Right cardiac atrium (tissue), 5 donors: ENCODE measurements around the gene UTP15. TPM values are rescaled to one million over a fixed set of nuclear protein-coding genes. Genes with fewer than 3 reads are reported as not detected.

Experiments used
- ATAC-seq, 2 donors: fragments of 200-7000 bp; cut with Tn5 transposase; one replicate each; pipeline versions ENCODE4 v1.8.0 to v1.9.1; 2020; ENCODE audit warnings: moderate library complexity in 2 of 2, mild to moderate bottlenecking in 1 of 2
- DNase-seq, 3 donors: peaks; one replicate each; pipeline ENCODE4 v3.0.0-alpha.2; 2020
- H3K27ac ChIP-seq: one replicate; pipeline ENCODE4 v1.5.1; 2013; ENCODE audit warnings: mild to moderate bottlenecking, low read length, control low read depth, moderate library complexity
- H3K27me3 ChIP-seq: one replicate; pipeline ENCODE4 v1.6.1; 2013; ENCODE audit not compliant: control insufficient read depth, insufficient read depth
- H3K4me1 ChIP-seq: one replicate; pipeline ENCODE4 v1.6.1; 2013; ENCODE audit warnings: low read length; ENCODE audit not compliant: control insufficient read depth, insufficient read depth
- H3K4me3 ChIP-seq: one replicate; pipeline ENCODE4 v1.5.1; 2013; ENCODE audit warnings: low read length, control low read depth
- H3K9me3 ChIP-seq: one replicate; pipeline ENCODE4 v1.6.1; 2013; ENCODE audit warnings: low read length; ENCODE audit not compliant: control insufficient read depth
- WGBS: extraction: QIAGEN DNeasy Blood & Tissue Kit; methylation state at CpG from one replicate; pipeline ENCODE4 v1.1.7; 2013; 5-methylcytosine and 5-hydroxymethylcytosine counted together
- intact Hi-C, 4 donors: fragments of 100-400 bp; cut with DNase I; formaldehyde crosslinking; loops; one replicate each; pipeline versions ENCODE4 v1.11.0 to v1.14.0; 2022 to 2023
- polyA plus RNA-seq: library from polyadenylated mRNA; stranded (reverse); fragments of 200-250 nt; gene quantifications from one replicate; pipeline ENCODE4 v1.2.3, GENCODE V29; 2013
- total RNA-seq, 4 donors: library from RNA; stranded (reverse); fragmentation: NEBNext Ultra II Directional; extraction: Animal tissue kit (Norgen Biotek cat#: 25700); gene quantifications; one replicate each; pipeline ENCODE4 v1.2.1, GENCODE V29; 2021
- donor health status: healthy with polysubstance abuse.
- donor health status: DM: no; HTN: yes; CAD: no.
- donor health status: DM: no; HTN: no; CAD: no.
- donor health status: DM: no; HTN: yes; CAD: no; lungs with severe emphysema.
- donor health status: DM: yes; HTN: yes; CAD: no.

The UTP15 gene
- total and polyA plus RNA-seq, 5 donors, result 3.4 to 13.4 (median 11.5) TPM

- no peaks in the 10 kb centered on the region for H3K9me3 ChIP-seq
- DNase-seq (no peak), ATAC-seq (no peak)
- peak overlapping the region; percentile 91 for H3K4me3 ChIP-seq
- peak overlapping the region; percentile 82 for H3K27ac ChIP-seq
- H3K4me1 ChIP-seq, result no peaks in the 10 kb centered on the region
- intact Hi-C loops, result no loop called here
- H3K27me3 ChIP-seq, result no peaks in the 10 kb centered on the region
- 7% methylated on average over 8 of the region's 8 CpGs for WGBS
Observed at GRCh38 chr5:73565969-73566547, 515 bp downstream of the UTP15 start.

GRCh38 chr5:73582285-73583145 lies 17.0 kb downstream of the UTP15 start:
- intact Hi-C loops, result no loop called here

GRCh38 chr5:73587923-73588322 lies 22.4 kb downstream of the UTP15 start:
- Histone ChIP-seq H3K4me3 (no peak overlapping the region), H3K4me1 (no peaks in the 10 kb centered on the region), H3K27me3 (no peaks in the 10 kb centered on the region), H3K27ac (no peak overlapping the region), H3K9me3 (no peaks in the 10 kb centered on the region)
- ATAC-seq (no peak), DNase-seq (no peak)
- intact Hi-C loops, result no loop called here
- WGBS, result 54% methylated on average over 1 of the region's 1 CpG

More at GRCh38 chr5:73582285-73583145, 17.0 kb downstream of the UTP15 start:
- Histone ChIP-seq H3K4me3 (no peak overlapping the region), H3K9me3 (no peaks in the 10 kb centered on the region), H3K27ac (no peak overlapping the region), H3K4me1 (no peaks in the 10 kb centered on the region), H3K27me3 (no peaks in the 10 kb centered on the region)
- WGBS, result 80% methylated on average over 3 of the region's 3 CpGs
- DNase-seq, result no peak
- no peak for ATAC-seq

- Histone ChIP-seq H3K4me3 (no peak overlapping the region), H3K27ac (no peak overlapping the region), H3K4me1 (no peaks in the 10 kb centered on the region), H3K9me3 (no peaks in the 10 kb centered on the region), H3K27me3 (no peaks in the 10 kb centered on the region)
- no peak for DNase-seq
- intact Hi-C loops, result loop anchor here (2.0 kb wide), 2 partner anchors 202 to 204 kb away; no protein-coding TSS in a partner anchor
- peak; percentile 62 to 81 for ATAC-seq
- 57% methylated on average over 4 of the region's 4 CpGs for WGBS
Observed at GRCh38 chr5:73591102-73591695, 25.7 kb downstream of the UTP15 start.

GRCh38 chr5:73591698-73592501 lies 26.4 kb downstream of the UTP15 start:
- DNase-seq (no peak), ATAC-seq (no peak)
- Histone ChIP-seq H3K9me3 (no peaks in the 10 kb centered on the region), H3K4me1 (no peaks in the 10 kb centered on the region), H3K27me3 (no peaks in the 10 kb centered on the region), H3K27ac (no peak overlapping the region), H3K4me3 (no peak overlapping the region)
- intact Hi-C loops, result loop anchor here (2.0 kb wide), 2 partner anchors 201 to 203 kb away; no protein-coding TSS in a partner anchor
- 44% methylated on average over 4 of the region's 4 CpGs for WGBS

GRCh38 chr5:73592551-73592950 lies 27.0 kb downstream of the UTP15 start:
- H3K9me3 ChIP-seq, result no peaks in the 10 kb centered on the region
- H3K27ac ChIP-seq, result no peak overlapping the region
- no peaks in the 10 kb centered on the region for H3K27me3 ChIP-seq
- ATAC-seq, result no peak
- 72% methylated on average over 1 of the region's 1 CpG for WGBS
- intact Hi-C loops, result no loop called here
- H3K4me1 ChIP-seq, result no peaks in the 10 kb centered on the region
- DNase-seq, result no peak
- H3K4me3 ChIP-seq, result no peak overlapping the region

GRCh38 chr5:73596705-73597328 lies 31.3 kb downstream of the UTP15 start:
- Histone ChIP-seq H3K27ac (no peak overlapping the region), H3K4me3 (no peak overlapping the region), H3K9me3 (no peaks in the 10 kb centered on the region), H3K27me3 (no peaks in the 10 kb centered on the region), H3K4me1 (no peaks in the 10 kb centered on the region)
- DNase-seq (no peak), ATAC-seq (no peak)
- intact Hi-C loops, result no loop called here

- H3K4me3 ChIP-seq, result no peak overlapping the region
- 70% methylated on average over 3 of the region's 3 CpGs for WGBS
- no peaks in the 10 kb centered on the region for H3K9me3 ChIP-seq
- H3K27ac ChIP-seq, result no peak overlapping the region
- DNase-seq, result no peak
- H3K4me1 ChIP-seq, result no peaks in the 10 kb centered on the region
- no peaks in the 10 kb centered on the region for H3K27me3 ChIP-seq
- intact Hi-C loops, result no loop called here
- ATAC-seq, result no peak
Observed at GRCh38 chr5:73599380-73599779, 33.8 kb downstream of the UTP15 start.

- Histone ChIP-seq H3K9me3 (no peaks in the 10 kb centered on the region), H3K4me3 (no peak overlapping the region), H3K27me3 (no peaks in the 10 kb centered on the region), H3K27ac (no peak overlapping the region), H3K4me1 (no peaks in the 10 kb centered on the region)
- ATAC-seq (no peak), DNase-seq (no peak)
- intact Hi-C loops, result no loop called here
- WGBS, result 86% methylated on average over 5 of the region's 5 CpGs
Observed at GRCh38 chr5:73603998-73604397, 38.5 kb downstream of the UTP15 start.

GRCh38 chr5:73605223-73606087 lies 39.9 kb downstream of the UTP15 start:
- H3K4me3 ChIP-seq, result no peak overlapping the region
- ATAC-seq (peak; percentile 68 to 96), DNase-seq (no peak)
- intact Hi-C loops, result no loop called here
- H3K27me3 ChIP-seq, result no peaks in the 10 kb centered on the region
- no peak overlapping the region for H3K27ac ChIP-seq
- no peaks in the 10 kb centered on the region for H3K4me1 ChIP-seq
- WGBS, result 74% methylated on average over 8 of the region's 8 CpGs
- no peaks in the 10 kb centered on the region for H3K9me3 ChIP-seq
